ENCODE measurements around the gene CIRBP. TPM values are rescaled to one million over a fixed set of nuclear protein-coding genes. Genes with fewer than 3 reads are reported as not detected.

CIRBP gene
- total and polyA plus RNA-seq, 2 of the 13 experiments (the other 11 are each of a cell fraction or from before 2014, with no cell fraction given) = 133 to 140 TPM

DNA sequence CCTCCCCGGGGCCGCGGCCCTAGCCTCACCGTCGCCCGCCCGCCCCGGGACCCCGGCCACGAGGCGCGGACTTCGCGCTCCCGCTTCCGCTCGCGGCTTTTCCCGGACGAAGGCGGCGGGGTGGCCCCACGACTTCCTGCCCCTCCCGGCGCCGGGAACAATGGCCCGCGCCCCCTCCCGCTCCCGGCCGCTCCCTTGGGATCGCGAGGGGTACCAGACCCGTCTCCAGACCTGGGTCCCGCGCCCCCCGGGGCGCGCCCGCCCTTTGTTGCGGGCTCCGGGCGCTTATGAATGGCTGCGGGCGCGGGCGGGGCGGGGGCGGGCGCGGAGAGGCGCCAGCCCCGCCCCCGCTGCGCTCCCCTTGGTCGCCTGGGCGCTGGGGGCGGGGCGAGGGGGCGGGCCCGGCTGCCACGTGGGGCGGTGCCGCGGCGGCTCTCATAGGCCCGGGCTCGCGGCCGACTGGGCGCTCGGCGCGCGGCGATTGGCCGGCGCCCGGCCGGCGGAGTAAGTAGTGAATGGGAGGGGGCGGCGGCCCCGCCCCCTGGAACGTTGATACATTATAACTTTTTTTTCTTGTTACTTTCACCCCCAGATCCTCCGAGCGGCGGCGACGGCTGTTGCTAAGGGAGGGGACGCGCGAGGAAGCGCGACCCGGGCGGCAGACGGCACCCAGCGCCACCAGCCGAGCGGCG lies 19.7 kb upstream of the CIRBP start (continued):
- TF ChIP-seq ZNF652 (CRISPR knock-in tag; IDR thresholded peaks at IDR 0.05; ENCODE audit: borderline replicate concordance, low read depth) (no peak), PCBP2 (optimal IDR thresholded peaks at IDR 0.05; ENCODE audit: low read depth, low read length, poor library complexity, severe bottlenecking) (no peak), NFRKB (IDR thresholded peaks at IDR 0.05) (no peak), ZNF343 (CRISPR knock-in tag; IDR thresholded peaks at IDR 0.05) (0 out of 2 replicates have a peak, but pooled peaks have one; percentile 50), NR2F6 (IDR thresholded peaks at IDR 0.05) (no peak), NR2F6 (CRISPR knock-in tag; IDR thresholded peaks at IDR 0.05) (peak; percentile 56; the same call in 1 of the 2 replicates), SP5 (CRISPR knock-in tag; IDR thresholded peaks at IDR 0.05; ENCODE audit: borderline replicate concordance, low read depth) (0 out of 2 replicates have a peak, but pooled peaks have one; percentile 15), AKAP8 (CRISPR knock-in tag; IDR thresholded peaks at IDR 0.05) (peak; percentile 92), ZNF775 (CRISPR knock-in tag; IDR thresholded peaks at IDR 0.05; ENCODE audit: borderline replicate concordance) (no peak), ZBTB20 (CRISPR knock-in tag; IDR thresholded peaks at IDR 0.05; ENCODE audit: borderline replicate concordance, low read depth) (no peak), ZNF616 (CRISPR knock-in tag; IDR thresholded peaks at IDR 0.05; ENCODE audit: low read depth) (no peak), SNAI1 (CRISPR knock-in tag; IDR thresholded peaks at IDR 0.05; ENCODE audit: borderline replicate concordance) (no peak), PAWR (CRISPR knock-in tag; IDR thresholded peaks at IDR 0.05; ENCODE audit: borderline replicate concordance) (no peak), MTA1 (CRISPR knock-in tag; IDR thresholded peaks at IDR 0.05; ENCODE audit: borderline replicate concordance) (no peak), ZNF160 (CRISPR knock-in tag; IDR thresholded peaks at IDR 0.05) (no peak), MYC (CRISPR knock-in tag; IDR thresholded peaks at IDR 0.05; ENCODE audit: borderline replicate concordance) (peak; percentile 85), ZNF562 (CRISPR knock-in tag; IDR thresholded peaks at IDR 0.05; ENCODE audit: borderline replicate concordance) (0 out of 2 replicates have a peak, but pooled peaks have one; percentile 66), ZNF629 (CRISPR knock-in tag; conservative IDR thresholded peaks at IDR 0.05) (no peak), U2AF2 (IDR thresholded peaks at IDR 0.05; ENCODE audit: low read depth, low read length) (no peak)
- TF ChIP-seq, protein P1, sequence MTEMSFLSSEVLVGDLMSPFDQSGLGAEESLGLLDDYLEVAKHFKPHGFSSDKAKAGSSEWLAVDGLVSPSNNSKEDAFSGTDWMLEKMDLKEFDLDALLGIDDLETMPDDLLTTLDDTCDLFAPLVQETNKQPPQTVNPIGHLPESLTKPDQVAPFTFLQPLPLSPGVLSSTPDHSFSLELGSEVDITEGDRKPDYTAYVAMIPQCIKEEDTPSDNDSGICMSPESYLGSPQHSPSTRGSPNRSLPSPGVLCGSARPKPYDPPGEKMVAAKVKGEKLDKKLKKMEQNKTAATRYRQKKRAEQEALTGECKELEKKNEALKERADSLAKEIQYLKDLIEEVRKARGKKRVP (CRISPR knock-in tag; IDR thresholded peaks at IDR 0.05) = no peak
- TF ChIP-seq, protein P2, sequence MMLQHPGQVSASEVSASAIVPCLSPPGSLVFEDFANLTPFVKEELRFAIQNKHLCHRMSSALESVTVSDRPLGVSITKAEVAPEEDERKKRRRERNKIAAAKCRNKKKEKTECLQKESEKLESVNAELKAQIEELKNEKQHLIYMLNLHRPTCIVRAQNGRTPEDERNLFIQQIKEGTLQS (CRISPR knock-in tag; IDR thresholded peaks at IDR 0.05) = peak; percentile 24; the same call in 1 of the 2 replicates
- TF ChIP-seq, protein P3, sequence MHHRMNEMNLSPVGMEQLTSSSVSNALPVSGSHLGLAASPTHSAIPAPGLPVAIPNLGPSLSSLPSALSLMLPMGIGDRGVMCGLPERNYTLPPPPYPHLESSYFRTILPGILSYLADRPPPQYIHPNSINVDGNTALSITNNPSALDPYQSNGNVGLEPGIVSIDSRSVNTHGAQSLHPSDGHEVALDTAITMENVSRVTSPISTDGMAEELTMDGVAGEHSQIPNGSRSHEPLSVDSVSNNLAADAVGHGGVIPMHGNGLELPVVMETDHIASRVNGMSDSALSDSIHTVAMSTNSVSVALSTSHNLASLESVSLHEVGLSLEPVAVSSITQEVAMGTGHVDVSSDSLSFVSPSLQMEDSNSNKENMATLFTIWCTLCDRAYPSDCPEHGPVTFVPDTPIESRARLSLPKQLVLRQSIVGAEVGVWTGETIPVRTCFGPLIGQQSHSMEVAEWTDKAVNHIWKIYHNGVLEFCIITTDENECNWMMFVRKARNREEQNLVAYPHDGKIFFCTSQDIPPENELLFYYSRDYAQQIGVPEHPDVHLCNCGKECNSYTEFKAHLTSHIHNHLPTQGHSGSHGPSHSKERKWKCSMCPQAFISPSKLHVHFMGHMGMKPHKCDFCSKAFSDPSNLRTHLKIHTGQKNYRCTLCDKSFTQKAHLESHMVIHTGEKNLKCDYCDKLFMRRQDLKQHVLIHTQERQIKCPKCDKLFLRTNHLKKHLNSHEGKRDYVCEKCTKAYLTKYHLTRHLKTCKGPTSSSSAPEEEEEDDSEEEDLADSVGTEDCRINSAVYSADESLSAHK (CRISPR knock-in tag; IDR thresholded peaks at IDR 0.05; ENCODE audit: borderline replicate concordance) = no peak
- TF ChIP-seq, protein P4, sequence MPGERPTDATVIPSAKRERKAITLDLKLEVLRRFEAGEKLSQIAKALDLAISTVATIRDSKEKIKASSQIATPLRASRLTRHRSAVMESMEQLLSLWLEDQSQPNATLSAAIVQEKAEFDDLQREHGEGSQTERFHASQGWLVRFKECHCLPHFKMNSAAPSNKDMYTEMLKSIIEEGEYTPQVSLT (CRISPR knock-in tag; IDR thresholded peaks at IDR 0.05; ENCODE audit: borderline replicate concordance, low read depth) = no peak
- TF ChIP-seq, protein P5, sequence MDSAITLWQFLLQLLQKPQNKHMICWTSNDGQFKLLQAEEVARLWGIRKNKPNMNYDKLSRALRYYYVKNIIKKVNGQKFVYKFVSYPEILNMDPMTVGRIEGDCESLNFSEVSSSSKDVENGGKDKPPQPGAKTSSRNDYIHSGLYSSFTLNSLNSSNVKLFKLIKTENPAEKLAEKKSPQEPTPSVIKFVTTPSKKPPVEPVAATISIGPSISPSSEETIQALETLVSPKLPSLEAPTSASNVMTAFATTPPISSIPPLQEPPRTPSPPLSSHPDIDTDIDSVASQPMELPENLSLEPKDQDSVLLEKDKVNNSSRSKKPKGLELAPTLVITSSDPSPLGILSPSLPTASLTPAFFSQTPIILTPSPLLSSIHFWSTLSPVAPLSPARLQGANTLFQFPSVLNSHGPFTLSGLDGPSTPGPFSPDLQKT (CRISPR knock-in tag; IDR thresholded peaks at IDR 0.05; ENCODE audit: borderline replicate concordance) = no peak
- TF ChIP-seq, protein P6, sequence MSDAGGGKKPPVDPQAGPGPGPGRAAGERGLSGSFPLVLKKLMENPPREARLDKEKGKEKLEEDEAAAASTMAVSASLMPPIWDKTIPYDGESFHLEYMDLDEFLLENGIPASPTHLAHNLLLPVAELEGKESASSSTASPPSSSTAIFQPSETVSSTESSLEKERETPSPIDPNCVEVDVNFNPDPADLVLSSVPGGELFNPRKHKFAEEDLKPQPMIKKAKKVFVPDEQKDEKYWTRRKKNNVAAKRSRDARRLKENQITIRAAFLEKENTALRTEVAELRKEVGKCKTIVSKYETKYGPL (CRISPR knock-in tag; IDR thresholded peaks at IDR 0.05) = no peak

All from HepG2 (cell line).